Subcutaneous adipose tissue (tissue), 4 donors: ENCODE data around the gene SLC35E4. TPM values are rescaled to one million over a fixed set of nuclear protein-coding genes. Genes with fewer than 3 reads are reported as not detected.

ENCODE experiments used
- CTCF ChIP-seq: fragments of 450-650 bp; IDR thresholded peaks from one replicate; pipeline ENCODE4 v1.5.1; 2016; ENCODE audit warnings: low read depth, mild to moderate bottlenecking, control low read depth, antibody characterized with exemption, moderate library complexity
- total RNA-seq, 4 donors: library from RNA; depleted of rRNA; stranded (reverse); fragments of >200 nt; gene quantifications; one replicate each; pipeline ENCODE4 v1.1.0, GENCODE V29; 2016

Gene SLC35E4
- total RNA-seq, 4 donors from 2014 or later: 2.4 to 5.4 (median 3.2) TPM

GRCh38 chr22:30600921-30601320 is 34.7 kb upstream of the SLC35E4 start:
- TF ChIP-seq CTCF: no peak

DNA sequence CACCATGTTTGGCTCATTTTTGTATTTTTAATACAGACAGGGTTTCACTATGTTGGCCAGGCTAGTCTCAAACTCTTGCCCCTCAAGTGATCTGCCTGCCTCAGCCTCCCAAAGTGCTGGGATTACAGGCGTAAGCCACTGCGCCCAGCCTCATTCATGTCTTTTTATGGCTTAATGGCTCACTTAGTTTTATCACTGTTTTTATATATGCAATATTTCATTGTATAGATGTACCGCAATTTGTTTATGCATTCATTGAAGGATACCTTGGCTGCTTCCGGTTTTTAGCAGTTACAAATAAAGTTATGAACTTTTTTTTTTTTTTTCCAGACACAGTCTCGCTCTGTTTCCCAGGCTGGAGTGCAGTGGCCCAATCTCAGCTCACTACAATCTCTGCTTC is 34.1 kb upstream of the SLC35E4 start:
- TF ChIP-seq CTCF: no peak

- no peak for TF ChIP-seq CTCF
Measured at GRCh38 chr22:30602049-30602448, 33.5 kb upstream of the SLC35E4 start.

- TF ChIP-seq CTCF: no peak
Measured at GRCh38 chr22:30603801-30604200, 31.8 kb upstream of the SLC35E4 start.

DNA sequence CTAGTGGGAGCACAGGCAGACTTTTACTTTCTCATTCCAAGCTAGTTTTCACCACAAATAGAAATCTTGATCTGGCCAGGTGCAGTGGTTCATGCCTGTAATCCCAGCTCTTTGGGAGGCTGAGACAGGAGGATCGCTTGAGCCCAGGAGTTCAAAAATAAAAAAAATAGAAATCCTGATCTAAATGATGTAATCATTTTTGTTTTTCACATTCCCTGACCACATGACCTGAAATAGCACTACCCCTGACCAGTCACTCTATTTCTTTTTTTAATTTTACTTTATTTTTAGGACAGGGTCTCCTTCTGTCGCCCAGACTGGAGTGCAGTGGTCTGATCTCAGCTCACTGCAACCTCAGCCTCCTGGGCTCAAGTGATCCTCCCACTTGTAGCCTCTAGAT is 30.9 kb upstream of the SLC35E4 start:
- no peak for TF ChIP-seq CTCF

- no peak for TF ChIP-seq CTCF
Measured at GRCh38 chr22:30605449-30606110, 30.0 kb upstream of the SLC35E4 start.

DNA sequence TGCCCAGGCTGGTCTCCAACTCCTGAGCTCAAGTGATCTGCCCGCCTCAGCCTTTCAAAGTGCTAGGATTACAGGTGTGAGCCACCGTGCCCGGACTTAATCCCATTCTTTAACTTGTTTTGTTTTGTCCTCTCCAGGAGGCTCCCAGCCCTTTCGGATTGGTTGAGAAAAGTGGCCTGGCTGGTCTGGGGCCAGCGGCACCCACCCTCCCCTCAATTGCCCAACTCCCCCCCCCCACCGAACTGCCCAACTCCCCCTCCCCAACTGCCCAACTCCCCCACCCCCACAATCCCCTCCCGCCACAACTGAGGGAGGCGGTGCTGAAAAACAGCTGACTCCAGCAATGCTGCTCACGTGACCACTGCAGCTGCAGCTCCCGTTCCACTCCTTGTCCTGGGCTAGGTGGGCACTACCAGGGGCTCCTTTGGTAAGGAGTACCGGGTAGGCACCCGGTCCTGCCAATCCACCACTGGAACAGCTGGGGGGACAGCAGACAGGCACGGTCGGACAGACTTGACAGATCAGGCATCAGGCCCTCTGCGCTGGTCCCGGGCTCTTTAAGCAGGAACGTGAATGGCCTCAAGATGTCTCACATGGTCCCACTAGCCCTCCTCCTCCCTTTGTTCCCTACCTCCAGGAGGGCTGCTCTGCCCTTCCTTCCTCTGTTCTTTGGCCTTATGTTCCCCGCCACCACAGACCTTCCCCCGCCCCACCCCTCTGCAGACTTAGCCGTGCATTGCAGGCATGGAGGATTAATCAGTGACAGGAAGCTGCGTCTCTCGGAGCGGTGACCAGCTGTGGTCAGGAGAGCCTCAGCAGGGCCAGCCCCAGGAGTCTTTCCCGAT is 28.9 kb upstream of the SLC35E4 start, which contains the start of gene TCN2:
TSS of gene TCN2 (plus strand) at position 720 of the 845 bp plus-strand sequence. CDS start 158 bp downstream, outside the sequence.
- TF ChIP-seq CTCF: no peak
